H4 (cell line): ENCODE data around the gene RASA4B. TPM values are rescaled to one million over a fixed set of nuclear protein-coding genes. Genes with fewer than 3 reads are reported as not detected.
"Not testable (repeated sequence)": the region's sequence is repeated elsewhere in the genome, so short reads cannot be mapped to it uniquely, and the experiment has no call there.

Experiments used
- DNase-seq: peaks from one replicate; pipeline ENCODE4 v3.0.0-alpha.2; 2015; ENCODE audit warnings: low spot score
- total RNA-seq: library from RNA; depleted of rRNA; stranded (reverse); fragments of >200 nt; shearing (Covaris generic); gene quantifications from 2 replicates; pipeline ENCODE4 v1.2.3, GENCODE V29; 2014; rRNA removed

The RASA4B gene
- total RNA-seq, result 0.83 and 2.6 TPM in 2 replicates

- not testable (repeated sequence) for DNase-seq
Measured at GRCh38 chr7:102517550-102518147, at the start of gene RASA4B. Gene RASA4B (minus strand): TSS chr7:102517777. CDS start chr7:102517710, 67 bp downstream.

- not testable (repeated sequence) for DNase-seq
Measured at GRCh38 chr7:102550808-102551422, 33.3 kb upstream of the RASA4B start, which contains the start of gene SPDYE2. Gene SPDYE2 (plus strand): TSS chr7:102551226. CDS start chr7:102553256, 2,030 bp downstream.

GRCh38 chr7:102546353-102546752, 28.8 kb upstream of the RASA4B start:
- DNase-seq, result not testable (repeated sequence)

GRCh38 chr7:102545288-102545687, 27.7 kb upstream of the RASA4B start:
- not testable (repeated sequence) for DNase-seq

- not testable (repeated sequence) for DNase-seq
Measured at GRCh38 chr7:102544372-102544771, 26.8 kb upstream of the RASA4B start.

GRCh38 chr7:102543596-102543995, 26.0 kb upstream of the RASA4B start, which contains the start of gene UPK3BL2:
Gene UPK3BL2 (minus strand): TSS chr7:102543696. CDS start chr7:102543636, 60 bp downstream.
- not testable (repeated sequence) for DNase-seq

- not testable (repeated sequence) for DNase-seq
Measured at GRCh38 chr7:102542771-102543170, 25.2 kb upstream of the RASA4B start.

- DNase-seq, result not testable (repeated sequence)
Measured at GRCh38 chr7:102542083-102542482, 24.5 kb upstream of the RASA4B start.

GRCh38 chr7:102540604-102541003, 23.0 kb upstream of the RASA4B start:
- DNase-seq, result not testable (repeated sequence)

- not testable (repeated sequence) for DNase-seq
Measured at GRCh38 chr7:102535062-102535615, 17.6 kb upstream of the RASA4B start.

GRCh38 chr7:102532127-102532526, 14.6 kb upstream of the RASA4B start:
- DNase-seq, result not testable (repeated sequence)

- not testable (repeated sequence) for DNase-seq
Measured at GRCh38 chr7:102531583-102531982, 14.0 kb upstream of the RASA4B start.

GRCh38 chr7:102527822-102528793, 10.5 kb upstream of the RASA4B start:
- not testable (repeated sequence) for DNase-seq

GRCh38 chr7:102527182-102527581, 9.6 kb upstream of the RASA4B start:
- not testable (repeated sequence) for DNase-seq

GRCh38 chr7:102524803-102525202, 7.2 kb upstream of the RASA4B start:
- DNase-seq, result not testable (repeated sequence)

GRCh38 chr7:102520797-102521196, 3.2 kb upstream of the RASA4B start:
- DNase-seq, result not testable (repeated sequence)

GRCh38 chr7:102516951-102517350, 626 bp downstream of the RASA4B start:
- DNase-seq, result not testable (repeated sequence)

GRCh38 chr7:102515889-102516288, 1.7 kb downstream of the RASA4B start:
- not testable (repeated sequence) for DNase-seq

GRCh38 chr7:102514881-102515721, 2.5 kb downstream of the RASA4B start:
- not testable (repeated sequence) for DNase-seq

GRCh38 chr7:102512642-102513221, 4.8 kb downstream of the RASA4B start:
- peak; percentile 84 for DNase-seq
